H9 (cell line): ENCODE data around the gene TMEM236. TPM values are rescaled to one million over a fixed set of nuclear protein-coding genes. Genes with fewer than 3 reads are reported as not detected.

Source experiments
- DNase-seq: peaks from one replicate; pipeline ENCODE4 v3.0.0-alpha.2; 2017
- H2AFZ ChIP-seq: one replicate; pipeline ENCODE4 v1.6.1; 2013; ENCODE audit warnings: mild to moderate bottlenecking, low read length, control low read depth, moderate library complexity
- H2AK5ac ChIP-seq: 2 replicates; pipeline ENCODE4 v1.6.1; 2013; ENCODE audit warnings: low read length, control low read depth, mixed read lengths; ENCODE audit not compliant: insufficient read length
- H2BK120ac ChIP-seq: one replicate; pipeline ENCODE4 v1.6.1; 2013; ENCODE audit warnings: low read depth, mild to moderate bottlenecking, low read length, control low read depth, inconsistent platforms; ENCODE audit not compliant: poor library complexity, severe bottlenecking
- H2BK12ac ChIP-seq: 2 replicates; pipeline ENCODE4 v1.6.1; 2013; ENCODE audit warnings: low read length, control low read depth, mixed read lengths, low read depth; ENCODE audit not compliant: insufficient read length
- H2BK15ac ChIP-seq: 2 replicates; pipeline ENCODE4 v1.6.1; 2013; ENCODE audit warnings: low read depth, low read length, control low read depth
- H2BK20ac ChIP-seq: one replicate; pipeline ENCODE4 v1.6.1; 2013; ENCODE audit warnings: low read depth, mild to moderate bottlenecking, low read length, control low read depth, inconsistent platforms; ENCODE audit not compliant: poor library complexity, severe bottlenecking
- H2BK5ac ChIP-seq: 2 replicates; pipeline ENCODE4 v1.6.1; 2013; ENCODE audit warnings: low read length, control low read depth, mixed read lengths; ENCODE audit not compliant: insufficient read length
- H3K14ac ChIP-seq: 2 replicates; pipeline ENCODE4 v1.6.1; 2013; ENCODE audit warnings: low read length, control low read depth; ENCODE audit not compliant: insufficient read depth
- H3K18ac ChIP-seq: 2 replicates; pipeline ENCODE4 v1.6.1; 2013; ENCODE audit warnings: low read depth, mild to moderate bottlenecking, mixed read lengths, low read length, control low read depth; ENCODE audit not compliant: insufficient read length
- H3K23ac ChIP-seq: 2 replicates; pipeline ENCODE4 v1.6.1; 2013; ENCODE audit warnings: low read length, control low read depth, mixed read lengths, low read depth; ENCODE audit not compliant: insufficient read length
- H3K23me2 ChIP-seq: 2 replicates; pipeline ENCODE4 v1.6.1; 2013; ENCODE audit warnings: low read depth, mild to moderate bottlenecking, mixed read lengths, low read length, control low read depth; ENCODE audit not compliant: insufficient read length, poor library complexity, severe bottlenecking
- H3K27ac ChIP-seq: 2 replicates; pipeline ENCODE4 v1.5.1; 2013; ENCODE audit warnings: low read length, control low read depth, mixed read lengths, low read depth; ENCODE audit not compliant: insufficient read length
- H3K27me3 ChIP-seq: 2 replicates; pipeline ENCODE4 v1.6.1; 2013; ENCODE audit warnings: low read length, control low read depth, inconsistent platforms; ENCODE audit not compliant: insufficient read depth
- H3K4ac ChIP-seq: 2 replicates; pipeline ENCODE4 v1.6.1; 2013; ENCODE audit warnings: low read depth, mild to moderate bottlenecking, control low read depth, inconsistent platforms, low read length, moderate library complexity
- H3K4me1 ChIP-seq: 2 replicates; pipeline ENCODE4 v1.6.1; 2013; ENCODE audit warnings: low read length, control low read depth, inconsistent platforms; ENCODE audit not compliant: insufficient read depth
- H3K4me2 ChIP-seq: 2 replicates; pipeline ENCODE4 v1.6.1; 2013; ENCODE audit warnings: low read length, control low read depth, mixed read lengths; ENCODE audit not compliant: insufficient read length, insufficient read depth
- H3K56ac ChIP-seq: 2 replicates; pipeline ENCODE4 v1.6.1; 2013; ENCODE audit warnings: low read depth, mild to moderate bottlenecking, mixed read lengths, low read length, control low read depth; ENCODE audit not compliant: insufficient read length
- H3K79me1 ChIP-seq: 2 replicates; pipeline ENCODE4 v1.6.1; 2013; ENCODE audit warnings: low read depth, mild to moderate bottlenecking, moderate library complexity, low read length, control low read depth, inconsistent platforms; ENCODE audit not compliant: insufficient read depth, poor library complexity, severe bottlenecking
- H3K79me2 ChIP-seq: 2 replicates; pipeline ENCODE4 v1.6.1; 2013; ENCODE audit warnings: low read length, control low read depth, inconsistent platforms; ENCODE audit not compliant: insufficient read depth
- H3K9ac ChIP-seq: 2 replicates; pipeline ENCODE4 v1.6.1; 2013; ENCODE audit warnings: low read length, control low read depth, mixed read lengths; ENCODE audit not compliant: insufficient read length; ENCODE audit errors: extremely low read depth
- H3K9me3 ChIP-seq: one replicate; pipeline ENCODE4 v1.6.1; 2013; ENCODE audit warnings: low read depth, low read length, inconsistent platforms; ENCODE audit not compliant: control insufficient read depth
- H3T11ph ChIP-seq: one replicate; pipeline ENCODE4 v1.6.1; 2013; ENCODE audit warnings: mild to moderate bottlenecking, low read length, control low read depth, inconsistent platforms
- H4K20me1 ChIP-seq: one replicate; pipeline ENCODE4 v1.6.1; 2013; ENCODE audit not compliant: control insufficient read depth, insufficient read length, insufficient read depth
- H4K5ac ChIP-seq: 2 replicates; pipeline ENCODE4 v1.6.1; 2013; ENCODE audit warnings: low read depth, mild to moderate bottlenecking, mixed read lengths, low read length, control low read depth; ENCODE audit not compliant: insufficient read length
- H4K8ac ChIP-seq: replicated peaks from 2 replicates; pipeline ENCODE4 v1.6.1; 2013; ENCODE audit warnings: low read length, control low read depth, mixed read lengths, low read depth; ENCODE audit not compliant: insufficient read length
- H4K91ac ChIP-seq: 2 replicates; pipeline ENCODE4 v1.6.1; 2013; ENCODE audit warnings: low read depth, mild to moderate bottlenecking, moderate library complexity, mixed read lengths, low read length, control low read depth; ENCODE audit not compliant: insufficient read length
- H3K27ac Mint-ChIP-seq, 3 experiments: 2 replicates in 2 of 3; 3 replicates in 1 of 3; pipeline ENCODE4 v1.8.0; 2020 to 2021; ENCODE audit warnings: mixed read lengths in 3 of 3, mild to moderate bottlenecking in 1 of 3, moderate library complexity in 1 of 3
- H3K27me3 Mint-ChIP-seq: 2 replicates; pipeline ENCODE4 v1.8.0; 2021; ENCODE audit warnings: low read depth, mild to moderate bottlenecking, moderate library complexity, mixed read lengths
- H3K36me3 Mint-ChIP-seq, 3 experiments: 2 replicates in 2 of 3; 3 replicates in 1 of 3; pipeline ENCODE4 v1.8.0; 2020 to 2021; ENCODE audit warnings: low read depth in 3 of 3, mixed read lengths in 3 of 3; ENCODE audit not compliant: insufficient read depth in 1 of 3
- H3K4me1 Mint-ChIP-seq, 2 experiments: 2 replicates each; pipeline ENCODE4 v1.8.0; 2020; ENCODE audit warnings: mixed read lengths in 2 of 2
- H3K4me3 Mint-ChIP-seq, 2 experiments: 2 replicates in 1 of 2; 3 replicates in 1 of 2; pipeline ENCODE4 v1.8.0; 2020 to 2021; ENCODE audit warnings: mild to moderate bottlenecking in 2 of 2, mixed read lengths in 2 of 2, moderate library complexity in 1 of 2
- H3K9me3 Mint-ChIP-seq, 2 experiments: 2 replicates in 1 of 2; 3 replicates in 1 of 2; pipeline ENCODE4 v1.8.0; 2020; ENCODE audit warnings: mild to moderate bottlenecking in 2 of 2, mixed read lengths in 2 of 2, moderate library complexity in 1 of 2
- CTCF ChIP-seq: fragments of 200-600 bp; sonication (generic); conservative IDR thresholded peaks from 3 replicates; pipeline ENCODE4 v1.8.0; 2021; ENCODE audit warnings: antibody characterized with exemption, mild to moderate bottlenecking
- WGBS: extraction: QIAGEN DNeasy Blood & Tissue Kit; methylation state at CpG from one replicate; pipeline ENCODE4 v1.1.7; 2013; ENCODE audit warnings: missing lambda C conversion rate, low lambda C conversion rate, mixed read lengths; ENCODE audit not compliant: insufficient read length; ENCODE audit errors: extremely low coverage; 5-methylcytosine and 5-hydroxymethylcytosine counted together
- total RNA-seq: library from RNA; stranded (reverse); gene quantifications from 2 replicates; pipeline ENCODE4 v1.2.1, GENCODE V29; 2021

The TMEM236 gene
- total RNA-seq, 1 experiment from 2014 or later, result not detected

GRCh38 chr10:17747883-17748550, 4.0 kb upstream of the TMEM236 start:
- Histone ChIP-seq H2BK5ac (no peak overlapping the region), H3K9ac (no peak overlapping the region), H4K8ac (no peak overlapping the region), H3K14ac (0 out of 2 replicates have a peak overlapping the region, but pooled peaks have one; percentile 29), H3T11ph (no peak overlapping the region), H2BK15ac (no peak overlapping the region), H3K4ac (no peak overlapping the region), H3K18ac (no peak overlapping the region), H2BK20ac (no peak overlapping the region), H3K9me3 (no peaks in the 10 kb centered on the region), H3K79me1 (no peaks in the 10 kb centered on the region), H3K27ac (no peak overlapping the region), H3K4me2 (peak overlapping the region; percentile 5), H3K23ac (no peak overlapping the region), H2BK120ac (no peak overlapping the region), H4K20me1 (no peaks in the 10 kb centered on the region), H2AK5ac (no peak overlapping the region), H3K23me2 (no peaks in the 10 kb centered on the region), H3K56ac (no peak overlapping the region), H4K5ac (no peak overlapping the region), H2BK12ac (no peak overlapping the region), H4K91ac (no peak overlapping the region), H2AFZ (no peak overlapping the region), H3K27me3 (no peaks in the 10 kb centered on the region), H3K4me1 (no peaks in the 10 kb centered on the region), H3K79me2 (no peaks in the 10 kb centered on the region)
- no peak for TF ChIP-seq CTCF
- WGBS, result no CpG with 5 or more reads among the region's 10 CpGs
- no peaks in the 10 kb centered on the region for H3K36me3 Mint-ChIP-seq
- H3K9me3 Mint-ChIP-seq, result no peaks in the 10 kb centered on the region
- H3K4me3 Mint-ChIP-seq, result no peak overlapping the region
- DNase-seq, result no peak
- H3K4me1 Mint-ChIP-seq, result no peaks in the 10 kb centered on the region
- no peak overlapping the region; a peak in 1 of 7 replicates for H3K27ac Mint-ChIP-seq
- no peaks in the 10 kb centered on the region; the same call in 1 of the 2 replicates for H3K27me3 Mint-ChIP-seq
